Tibial artery (tissue), 4 donors: ENCODE data around the gene CMAS.
"Not testable (repeated sequence)": the region's sequence is repeated elsewhere in the genome, so short reads cannot be mapped to it uniquely, and the experiment has no call there.

Source experiments
- DNase-seq, 2 donors: peaks; one replicate each; pipeline ENCODE4 v3.0.0-alpha.2; 2019
- H3K27ac ChIP-seq, 2 donors: fragments of 200-600 bp; sonication (generic) in 1 of 2; 1 replicate in 1 of 2; 2 replicates in 1 of 2; pipeline ENCODE4 v1.5.1; 2018 to 2019; ENCODE audit warnings: mild to moderate bottlenecking in 1 of 2
- H3K27me3 ChIP-seq, 2 donors: fragments of 200-600 bp; sonication (generic) in 1 of 2; one replicate each; pipeline versions ENCODE4 v1.5.1 to v1.6.0; 2016 to 2019
- H3K36me3 ChIP-seq, 3 donors: fragments of 200-600 bp; sonication (generic) in 2 of 3; one replicate each; pipeline ENCODE4 v1.5.1; 2016 to 2019; ENCODE audit warnings: mild to moderate bottlenecking in 2 of 3
- H3K4me1 ChIP-seq, 4 donors: fragments of 200-600 bp; sonication (generic) in 2 of 4; 1 replicate in 3 of 4; 2 replicates in 1 of 4; pipeline ENCODE4 v1.5.1; 2016 to 2019
- H3K4me3 ChIP-seq, 2 donors: fragments of 200-600 bp; sonication (generic) in 1 of 2; 1 replicate in 1 of 2; 2 replicates in 1 of 2; pipeline ENCODE4 v1.5.1; 2018 to 2019; ENCODE audit warnings: mild to moderate bottlenecking in 2 of 2
- H3K9me3 ChIP-seq, 3 donors: fragments of 200-600 bp; sonication (generic) in 1 of 3; one replicate each; pipeline ENCODE4 v1.5.1; 2016 to 2019
- CTCF ChIP-seq, 2 experiments: fragments of 200-600 bp in 1 of 2; fragments of 450-650 bp in 1 of 2; IDR thresholded peaks; one replicate each; pipeline ENCODE4 v1.5.1; 2017 to 2019; ENCODE audit warnings: antibody characterized with exemption in 2 of 2, mild to moderate bottlenecking in 1 of 2, moderate library complexity in 1 of 2
- intact Hi-C: fragments of 100-400 bp; cut with DNase I; formaldehyde crosslinking; loops from one replicate; pipeline ENCODE4 v1.15.0; 2023; ENCODE audit warnings: low total_unique reads

The CMAS gene

DNA sequence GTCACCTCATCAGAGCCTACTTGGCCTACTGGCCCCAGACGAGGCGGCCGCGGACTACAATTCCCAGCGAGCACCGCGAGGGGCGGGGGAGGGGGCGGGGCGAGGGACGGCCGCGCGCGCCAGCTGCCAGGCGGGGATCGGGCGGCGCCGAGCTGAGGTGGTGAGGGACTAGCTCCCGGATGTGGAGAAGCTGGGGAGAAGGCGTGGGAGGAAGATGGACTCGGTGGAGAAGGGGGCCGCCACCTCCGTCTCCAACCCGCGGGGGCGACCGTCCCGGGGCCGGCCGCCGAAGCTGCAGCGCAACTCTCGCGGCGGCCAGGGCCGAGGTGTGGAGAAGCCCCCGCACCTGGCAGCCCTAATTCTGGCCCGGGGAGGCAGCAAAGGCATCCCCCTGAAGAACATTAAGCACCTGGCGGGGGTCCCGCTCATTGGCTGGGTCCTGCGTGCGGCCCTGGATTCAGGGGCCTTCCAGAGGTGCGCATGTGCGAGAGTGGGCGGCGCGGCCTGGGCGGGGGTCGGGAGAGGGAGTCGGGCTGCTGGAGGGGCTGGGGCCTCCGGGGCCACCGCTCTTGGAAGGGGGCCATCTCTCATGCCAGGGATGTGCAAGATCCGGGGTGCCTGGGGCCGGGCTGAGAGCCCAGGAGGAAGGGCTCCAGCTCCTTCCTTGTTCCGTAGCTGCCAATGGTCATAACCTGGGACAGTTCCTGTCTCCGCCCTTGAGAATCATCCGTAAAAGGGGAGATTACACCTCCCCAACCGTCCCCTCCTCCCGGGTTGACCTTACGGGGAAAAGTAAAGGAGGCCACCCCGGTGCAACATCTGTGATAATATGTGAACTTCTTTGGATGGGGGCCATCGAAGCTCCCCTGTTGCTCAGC lies at the start of gene CMAS:
TSS of gene CMAS (plus strand) at position 129 of the 878 bp plus-strand sequence. CDS start at position 215, 86 bp downstream.
- H3K4me3 ChIP-seq = peak within 1 kb of the TSS; percentile 96 to 99
- no peak for TF ChIP-seq CTCF (IDR thresholded peaks at IDR 0.05)
- intact Hi-C loops = no loop called here

DNA sequence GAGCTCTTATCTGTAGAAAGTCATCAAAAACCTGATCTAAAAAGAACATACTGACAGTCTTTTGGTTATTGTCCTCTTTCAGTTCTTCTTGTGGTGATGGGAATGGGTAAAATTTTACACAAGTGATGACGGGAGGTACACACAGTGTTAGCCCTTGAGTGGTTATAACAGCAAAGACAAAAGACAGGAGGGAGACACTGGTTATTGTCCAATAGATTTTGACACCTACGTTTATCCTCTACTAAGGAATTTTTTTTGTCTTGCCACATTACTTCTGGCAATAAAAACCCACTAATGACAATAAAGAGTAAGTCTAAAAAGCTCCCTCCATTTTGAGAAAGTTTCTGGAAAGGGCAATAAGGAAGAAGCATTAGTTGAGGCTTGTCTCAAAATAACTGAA lies 47.7 kb upstream of the CMAS start:
- Histone ChIP-seq H3K4me3 (no peak overlapping the region), H3K9me3 (no peaks in the 10 kb centered on the region), H3K27me3 (no peaks in the 10 kb centered on the region), H3K36me3 (no peaks in the 10 kb centered on the region), H3K4me1 (no peaks in the 10 kb centered on the region), H3K27ac (no peak overlapping the region)
- intact Hi-C loops = no loop called here
- DNase-seq = no peak
- TF ChIP-seq CTCF (IDR thresholded peaks at IDR 0.05) = no peak

More for the DNA sequence above, at the start of gene CMAS:
- no peaks in the 10 kb centered on the region for H3K27me3 ChIP-seq
- peak; percentile 71 to 87 for DNase-seq
- peak within 1 kb of the TSS; percentile 94 to 95 for H3K27ac ChIP-seq
- H3K9me3 ChIP-seq = no peaks in the 10 kb centered on the region
- no peaks in the 10 kb centered on the region for H3K36me3 ChIP-seq
- peaks cover 0 to 41% (median 9%) of the 10 kb centered on the region in 4 donors for H3K4me1 ChIP-seq

GRCh38 chr12:21998782-21999181 lies 47.2 kb upstream of the CMAS start:
- H3K9me3 ChIP-seq = no peaks in the 10 kb centered on the region
- H3K4me1 ChIP-seq = no peaks in the 10 kb centered on the region
- no peak for TF ChIP-seq CTCF (IDR thresholded peaks at IDR 0.05)
- no peaks in the 10 kb centered on the region for H3K27me3 ChIP-seq
- intact Hi-C loops = no loop called here
- H3K36me3 ChIP-seq = no peaks in the 10 kb centered on the region
- DNase-seq = no peak
- H3K27ac ChIP-seq = no peak overlapping the region
- H3K4me3 ChIP-seq = no peak overlapping the region

- H3K27me3 ChIP-seq = no peaks in the 10 kb centered on the region
- H3K4me1 ChIP-seq = no peaks in the 10 kb centered on the region
- TF ChIP-seq CTCF (IDR thresholded peaks at IDR 0.05) = no peak
- H3K9me3 ChIP-seq = no peaks in the 10 kb centered on the region
- intact Hi-C loops = no loop called here
- H3K4me3 ChIP-seq = no peak overlapping the region
- no peaks in the 10 kb centered on the region for H3K36me3 ChIP-seq
- H3K27ac ChIP-seq = no peak overlapping the region
- no peak for DNase-seq
Observed at GRCh38 chr12:22002430-22002829, 43.6 kb upstream of the CMAS start.

DNA sequence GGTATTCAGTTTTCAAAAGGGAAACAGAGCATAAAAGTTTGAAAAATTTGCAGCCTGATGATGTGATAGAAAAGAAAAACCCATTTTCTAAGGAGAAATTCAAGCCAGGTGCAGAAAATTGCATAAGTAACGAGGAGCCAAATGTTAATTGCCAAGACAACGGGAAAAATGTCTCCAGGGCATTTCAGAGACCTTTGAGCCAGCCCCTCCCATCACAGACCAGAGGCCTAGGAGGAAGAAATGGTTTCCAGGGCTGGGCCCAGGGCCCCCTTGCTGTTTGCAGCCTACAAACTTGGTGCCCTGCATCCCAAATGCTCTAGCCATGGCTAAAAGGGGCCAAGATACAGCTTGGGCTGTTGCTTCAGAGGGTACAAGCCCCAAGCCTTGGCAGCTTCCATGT lies 38.2 kb upstream of the CMAS start:
- DNase-seq, H3K36me3 ChIP-seq, H3K9me3 ChIP-seq, H3K4me1 ChIP-seq, H3K27ac ChIP-seq, H3K27me3 ChIP-seq, intact Hi-C loops, H3K4me3 ChIP-seq: not testable (repeated sequence)

- Histone ChIP-seq H3K4me1 (no peaks in the 10 kb centered on the region), H3K27me3 (no peaks in the 10 kb centered on the region), H3K4me3 (no peak overlapping the region), H3K27ac (no peak overlapping the region), H3K36me3 (no peaks in the 10 kb centered on the region), H3K9me3 (no peaks in the 10 kb centered on the region)
- DNase-seq = no peak
- intact Hi-C loops = no loop called here
- no peak for TF ChIP-seq CTCF (IDR thresholded peaks at IDR 0.05)
Observed at GRCh38 chr12:22008196-22008595, 37.8 kb upstream of the CMAS start.
